B cell (primary cell): ENCODE measurements around the gene DHRS11. TPM values are rescaled to one million over a fixed set of nuclear protein-coding genes. Genes with fewer than 3 reads are reported as not detected.
A peak's percentile ranks its signal among the peaks of the same experiment; 100 is the strongest.

Source experiments
- ATAC-seq: fragments of 200-7000 bp; cut with Tn5 transposase; one replicate; pipeline ENCODE4 v1.10.0; 2021; ENCODE audit warnings: low read depth, mild to moderate bottlenecking, moderate number of reproducible peaks, moderate library complexity
- CTCF ChIA-PET: fragments of 350-600 bp; sonication (Branson Sonifier 250); formaldehyde crosslinking; loops from one replicate; lab custom pipeline; 2021; ENCODE audit warnings: antibody characterized with exemption, inconsistent platforms; lab: Charles Lee
- POLR2A ChIA-PET: fragments of 350-600 bp; sonication (Branson Sonifier 250); formaldehyde crosslinking; loops from one replicate; lab custom pipeline; 2021; ENCODE audit warnings: antibody characterized with exemption; lab: Charles Lee
- DNase-seq: peaks from one replicate; pipeline ENCODE4 v3.0.0; 2013
- H2AFZ ChIP-seq: 2 replicates; pipeline ENCODE4 v1.6.1; 2012; ENCODE audit warnings: mild to moderate bottlenecking, low read depth, low read length; ENCODE audit not compliant: insufficient read depth, poor library complexity, severe bottlenecking
- H3K27ac ChIP-seq, 2 donors: 1 replicate in 1 of 2; 2 replicates in 1 of 2; pipeline ENCODE4 v1.5.1; 2012 to 2013; ENCODE audit warnings: low read length in 2 of 2, mild to moderate bottlenecking in 2 of 2, moderate library complexity in 1 of 2
- H3K27me3 ChIP-seq, 4 experiments: fragments of 200-600 bp in 1 of 4; sonication (generic) in 1 of 4; replicated peaks in 1 of 4; 1 replicate in 2 of 4; 2 replicates in 2 of 4; pipeline versions ENCODE4 v1.6.1 to v1.7.0; 2013 to 2016; ENCODE audit warnings: low read length in 3 of 4, mild to moderate bottlenecking in 2 of 4, mixed read lengths in 1 of 4, moderate library complexity in 1 of 4; ENCODE audit not compliant: insufficient read depth in 4 of 4, control insufficient read depth in 3 of 4; ENCODE audit errors: control extremely low read depth in 1 of 4
- H3K36me3 ChIP-seq, 2 experiments: replicated peaks in 1 of 2; 1 replicate in 1 of 2; 2 replicates in 1 of 2; pipeline versions ENCODE4 v1.6.1 to v1.7.1; 2013; ENCODE audit warnings: low read length in 1 of 2; ENCODE audit not compliant: insufficient read depth in 2 of 2, control insufficient read depth in 1 of 2; ENCODE audit errors: control extremely low read depth in 1 of 2, extremely low read depth in 1 of 2
- H3K4me1 ChIP-seq, 2 donors: fragments of 200-600 bp in 1 of 2; sonication (generic) in 1 of 2; 1 replicate in 1 of 2; 2 replicates in 1 of 2; pipeline versions ENCODE4 v1.5.1 to v1.6.1; 2013 to 2017; ENCODE audit warnings: low read length in 2 of 2; ENCODE audit not compliant: control insufficient read depth in 2 of 2, insufficient read depth in 2 of 2
- H3K4me2 ChIP-seq: replicated peaks from 2 replicates; pipeline ENCODE3; 2012; ENCODE audit warnings: mild to moderate bottlenecking, low read depth, low read length; ENCODE audit not compliant: poor library complexity, severe bottlenecking
- H3K4me3 ChIP-seq, 5 experiments: fragments of 200-600 bp in 1 of 5; sonication (generic) in 1 of 5; 1 replicate in 3 of 5; 2 replicates in 2 of 5; pipeline versions ENCODE4 v1.5.1 to v1.7.0; 2011 to 2016; ENCODE audit warnings: low read length in 4 of 5, mild to moderate bottlenecking in 4 of 5, low read depth in 2 of 5, control low read depth in 1 of 5, moderate library complexity in 1 of 5; ENCODE audit not compliant: insufficient read depth in 1 of 5; ENCODE audit errors: control extremely low read depth in 1 of 5, extremely low read depth in 1 of 5
- H3K79me2 ChIP-seq: fragments of 200-600 bp; sonication (generic); one replicate; pipeline ENCODE4 v1.6.0; 2016; ENCODE audit warnings: low read length; ENCODE audit not compliant: control insufficient read depth, insufficient read depth
- H3K9ac ChIP-seq: fragments of 200-600 bp; sonication (generic); 2 replicates; pipeline ENCODE4 v1.6.1; 2017; ENCODE audit warnings: mild to moderate bottlenecking, low read length, moderate library complexity
- H3K9me3 ChIP-seq, 3 donors: one replicate each; pipeline versions ENCODE4 v1.6.1 to v1.7.1; 2013; ENCODE audit warnings: low read length in 2 of 3; ENCODE audit not compliant: control insufficient read depth in 2 of 3, insufficient read depth in 1 of 3; ENCODE audit errors: control extremely low read depth in 1 of 3
- H4K20me1 ChIP-seq: 2 replicates; pipeline ENCODE4 v1.6.0; 2012; ENCODE audit warnings: mild to moderate bottlenecking, low read length; ENCODE audit not compliant: insufficient read depth, control insufficient read depth, poor library complexity, severe bottlenecking
- H3K27ac Mint-ChIP-seq: one replicate; pipeline ENCODE4 v1.8.0; 2021; ENCODE audit warnings: mixed read lengths
- H3K27me3 Mint-ChIP-seq: one replicate; pipeline ENCODE4 v1.8.0; 2021; ENCODE audit warnings: mixed read lengths
- H3K4me1 Mint-ChIP-seq: one replicate; pipeline ENCODE4 v1.8.0; 2021; ENCODE audit warnings: mixed read lengths
- H3K4me3 Mint-ChIP-seq: one replicate; pipeline ENCODE4 v1.8.0; 2021; ENCODE audit warnings: mixed read lengths
- H3K9me3 Mint-ChIP-seq: one replicate; pipeline ENCODE4 v1.8.0; 2022; ENCODE audit warnings: mixed read lengths; ENCODE audit not compliant: insufficient read depth
- CTCF ChIP-seq: fragments of 200-600 bp; IDR thresholded peaks from one replicate; pipeline ENCODE4 v1.8.0; 2022; ENCODE audit warnings: antibody characterized with exemption, mild to moderate bottlenecking
- EZH2 ChIP-seq: IDR thresholded peaks from 2 replicates; pipeline ENCODE4 v1.6.1; 2012; ENCODE audit warnings: borderline replicate concordance, low read depth, mild to moderate bottlenecking, moderate library complexity, low read length; ENCODE audit not compliant: insufficient read depth, poor library complexity, severe bottlenecking
- WGBS: methylation state at CpG from one replicate; pipeline ENCODE4 v1.1.5; 2013; ENCODE audit warnings: missing lambda C conversion rate; ENCODE audit not compliant: insufficient coverage; 5-methylcytosine and 5-hydroxymethylcytosine counted together
- intact Hi-C: fragments of 100-400 bp; cut with micrococcal nuclease; formaldehyde crosslinking; loops from one replicate; pipeline ENCODE4 v1.10.0; 2022
- polyA plus RNA-seq: library from polyadenylated mRNA; depleted of rRNA; stranded (reverse); fragments of >200 nt; gene quantifications from 2 replicates; pipeline ENCODE4 v1.2.3, GENCODE V29; 2012
- total RNA-seq, 2 donors: library from RNA; stranded (reverse); fragments of 120-200 nt in 1 of 2; gene quantifications; 1 replicate in 1 of 2; 2 replicates in 1 of 2; pipeline versions ENCODE4 v1.2.3 to v1.2.4, GENCODE V29; 2013 to 2022

Gene DHRS11
- total and polyA plus RNA-seq, 2 donors (not counting 1 experiment from before 2014, with no cell fraction given): 4.3 to 8.2 TPM

- 29% methylated on average over 10 of the region's 14 CpGs for WGBS
- POLR2A ChIA-PET: no interaction called here
- DNase-seq (peak; percentile 80), ATAC-seq (peak; percentile 93)
- H4K20me1 ChIP-seq: no peaks in the 10 kb centered on the region
- peaks cover 0 to 5% (median 2%) of the 10 kb centered on the region in 4 experiments for H3K27me3 ChIP-seq
- CTCF ChIA-PET: interaction anchor here (0.7 to 10.1 kb wide), 18 partner anchors 9 to 768 kb away, joined by 3 to 150 read pairs (median 4); partner anchors contain the start of genes LHX1 and MRM1
- intact Hi-C loops: loop anchor here (2.0 kb wide), 1 partner anchor 743 kb away; no protein-coding TSS in a partner anchor
- Mint-ChIP-seq H3K4me3 (no peak overlapping the region), H3K27ac (no peak overlapping the region), H3K4me1 (no peaks in the 10 kb centered on the region), H3K9me3 (no peaks in the 10 kb centered on the region), H3K27me3 (peaks cover 15% of the 10 kb centered on the region)
- no peaks in the 10 kb centered on the region for H3K79me2 ChIP-seq
- no peak overlapping the region for H3K27ac ChIP-seq
- H3K9me3 ChIP-seq: no peaks in the 10 kb centered on the region
- H3K9ac ChIP-seq: no peak overlapping the region
- no peaks in the 10 kb centered on the region for H3K4me1 ChIP-seq
- no peak overlapping the region for H3K4me2 ChIP-seq
- TF ChIP-seq CTCF (peak; percentile 99), EZH2 (no peak)
- no peak overlapping the region for H3K4me3 ChIP-seq
- no peaks in the 10 kb centered on the region for H3K36me3 ChIP-seq
- H2AFZ ChIP-seq: no peak overlapping the region
Observed at GRCh38 chr17:36629252-36629847, 37.7 kb downstream of the DHRS11 start.

GRCh38 chr17:36629970-36630502, 38.4 kb downstream of the DHRS11 start:
- DNase-seq (no peak), ATAC-seq (no peak)
- Mint-ChIP-seq H3K9me3 (no peaks in the 10 kb centered on the region), H3K4me1 (no peaks in the 10 kb centered on the region), H3K27me3 (peaks cover 15% of the 10 kb centered on the region), H3K4me3 (no peak overlapping the region), H3K27ac (no peak overlapping the region)
- H3K4me2 ChIP-seq: no peak overlapping the region
- no peak overlapping the region for H3K27ac ChIP-seq
- H2AFZ ChIP-seq: no peak overlapping the region
- H3K9me3 ChIP-seq: no peaks in the 10 kb centered on the region
- no peaks in the 10 kb centered on the region for H3K4me1 ChIP-seq
- intact Hi-C loops: loop anchor here (2.0 kb wide), 1 partner anchor 743 kb away; no protein-coding TSS in a partner anchor
- no peaks in the 10 kb centered on the region for H4K20me1 ChIP-seq
- 90% methylated on average over 7 of the region's 8 CpGs for WGBS
- no peaks in the 10 kb centered on the region for H3K79me2 ChIP-seq
- no peaks in the 10 kb centered on the region for H3K36me3 ChIP-seq
- H3K27me3 ChIP-seq: peaks cover 0 to 5% (median 2%) of the 10 kb centered on the region in 4 experiments
- CTCF ChIA-PET: interaction anchor here (1.1 to 10.1 kb wide), 11 partner anchors 9 to 611 kb away, joined by 3 to 150 read pairs (median 14); partner anchors contain the start of genes LHX1 and MRM1
- POLR2A ChIA-PET: no interaction called here
- no peak overlapping the region for H3K4me3 ChIP-seq
- no peak for TF ChIP-seq EZH2
- no peak for TF ChIP-seq CTCF
- no peak overlapping the region for H3K9ac ChIP-seq
